H1 (cell line): ENCODE results near the gene SPATS1. TPM values are rescaled to one million over a fixed set of nuclear protein-coding genes. Genes with fewer than 3 reads are reported as not detected.

ENCODE experiments used
- CTCF ChIA-PET: fragments of 300-600 bp; sonication (Branson Sonifier 250); formaldehyde crosslinking; loops from one replicate; lab custom pipeline; 2021; ENCODE audit not compliant: partially characterized antibody; lab: Charles Lee
- POLR2A ChIA-PET: fragments of 300-600 bp; sonication (Branson Sonifier 250); formaldehyde crosslinking; loops from one replicate; lab custom pipeline; 2021; ENCODE audit warnings: inconsistent platforms; ENCODE audit not compliant: partially characterized antibody; lab: Charles Lee
- DNase-seq, 2 experiments: peaks; one replicate each; pipeline versions ENCODE4 v3.0.0 to v3.0.0-alpha.2; 2010 to 2022; ENCODE audit warnings: low spot score in 2 of 2, low read depth in 1 of 2, mixed read lengths in 1 of 2
- FAIRE-seq: peaks from 2 replicates; lab custom pipeline; 2011; peaks lifted over from hg19 to GRCh38; lab: Jason Lieb, UNC
- H2AFZ ChIP-seq: 2 replicates; pipeline ENCODE4 v1.8.1; 2012; ENCODE audit warnings: low read length, inconsistent platforms
- H2AK5ac ChIP-seq: 2 replicates; pipeline ENCODE4 v1.6.1; 2013; ENCODE audit warnings: low read depth, low read length
- H2BK120ac ChIP-seq: replicated peaks from 2 replicates; pipeline ENCODE3; 2013; ENCODE audit warnings: low read depth, low read length, inconsistent platforms
- H2BK12ac ChIP-seq: 2 replicates; pipeline ENCODE4 v1.6.1; 2013; ENCODE audit warnings: low read depth, low read length
- H2BK15ac ChIP-seq: 2 replicates; pipeline ENCODE4 v1.6.1; 2013; ENCODE audit warnings: low read length
- H2BK20ac ChIP-seq: 2 replicates; pipeline ENCODE4 v1.6.1; 2013; ENCODE audit warnings: low read length
- H2BK5ac ChIP-seq: 2 replicates; pipeline ENCODE4 v1.6.1; 2013; ENCODE audit warnings: low read depth, low read length
- H3K14ac ChIP-seq: 2 replicates; pipeline ENCODE4 v1.6.1; 2013; ENCODE audit warnings: inconsistent platforms; ENCODE audit not compliant: insufficient read length
- H3K18ac ChIP-seq: 2 replicates; pipeline ENCODE4 v1.6.1; 2013; ENCODE audit warnings: low read length; ENCODE audit errors: extremely low read depth
- H3K23ac ChIP-seq: 2 replicates; pipeline ENCODE4 v1.6.1; 2013; ENCODE audit warnings: inconsistent platforms; ENCODE audit not compliant: insufficient read length
- H3K23me2 ChIP-seq: 2 replicates; pipeline ENCODE4 v1.6.1; 2013; ENCODE audit warnings: low read depth, low read length
- H3K27ac ChIP-seq: 2 replicates; pipeline ENCODE4 v1.6.1; 2011; ENCODE audit warnings: low read depth, low read length, inconsistent platforms
- H3K27me3 ChIP-seq, 4 experiments: replicated peaks in 1 of 4; 1 replicate in 1 of 4; 2 replicates in 3 of 4; pipeline versions ENCODE4 v1.6.1 to v1.8.1; 2011 to 2013; ENCODE audit warnings: low read length in 3 of 4, mild to moderate bottlenecking in 3 of 4, inconsistent platforms in 2 of 4, mixed read lengths in 2 of 4, moderate library complexity in 1 of 4; ENCODE audit not compliant: control insufficient read depth in 3 of 4, insufficient read depth in 3 of 4; ENCODE audit errors: extremely low read depth in 1 of 4
- H3K36me3 ChIP-seq, 4 experiments: 2 replicates each; pipeline versions ENCODE4 v1.6.1 to v1.8.1; 2011 to 2013; ENCODE audit warnings: mild to moderate bottlenecking in 4 of 4, low read length in 3 of 4, moderate library complexity in 2 of 4, control low read depth in 1 of 4, inconsistent platforms in 1 of 4; ENCODE audit not compliant: insufficient read depth in 4 of 4, control insufficient read depth in 2 of 4
- H3K4ac ChIP-seq: replicated peaks from 2 replicates; pipeline ENCODE3; 2013; ENCODE audit warnings: low read length, low read depth, mixed read lengths, inconsistent platforms; ENCODE audit not compliant: insufficient read length
- H3K4me1 ChIP-seq, 4 experiments: replicated peaks in 1 of 4; 1 replicate in 1 of 4; 2 replicates in 3 of 4; pipeline versions ENCODE4 v1.6.1 to v1.8.1; 2011 to 2013; ENCODE audit warnings: low read length in 3 of 4, inconsistent platforms in 2 of 4, mixed read lengths in 1 of 4; ENCODE audit not compliant: insufficient read depth in 4 of 4, control insufficient read depth in 3 of 4
- H3K4me2 ChIP-seq, 2 experiments: 2 replicates each; pipeline versions ENCODE4 v1.6.1 to v1.8.1; 2011 to 2013; ENCODE audit warnings: low read depth in 2 of 2, low read length in 2 of 2, control low read depth in 1 of 2, inconsistent platforms in 1 of 2, mild to moderate bottlenecking in 1 of 2; ENCODE audit not compliant: insufficient read depth in 1 of 2
- H3K4me3 ChIP-seq, 4 experiments: fragments of 200-600, 300-600 bp in 1 of 4; sonication (generic), shearing (Covaris generic), sonication (Bioruptor Twin) in 1 of 4; 2 replicates each; pipeline versions ENCODE4 v1.5.1 to v1.8.1; 2011 to 2016; ENCODE audit warnings: low read length in 4 of 4, low read depth in 3 of 4, control low read depth in 2 of 4, inconsistent platforms in 2 of 4, mild to moderate bottlenecking in 2 of 4, mixed read lengths in 1 of 4, moderate library complexity in 1 of 4; ENCODE audit not compliant: insufficient read depth in 2 of 4; ENCODE audit errors: extremely low read depth in 1 of 4
- H3K56ac ChIP-seq: replicated peaks from 2 replicates; pipeline ENCODE3; 2013; ENCODE audit warnings: low read depth, mild to moderate bottlenecking, mixed read lengths, low read length, inconsistent platforms; ENCODE audit not compliant: insufficient read length
- H3K79me1 ChIP-seq: 2 replicates; pipeline ENCODE4 v1.6.1; 2013; ENCODE audit warnings: low read depth, low read length, control low read depth
- H3K79me2 ChIP-seq, 2 experiments: 2 replicates each; pipeline versions ENCODE4 v1.6.1 to v1.8.1; 2012 to 2013; ENCODE audit warnings: low read length in 2 of 2, mild to moderate bottlenecking in 2 of 2, inconsistent platforms in 1 of 2; ENCODE audit not compliant: insufficient read depth in 2 of 2, control insufficient read depth in 1 of 2
- H3K9ac ChIP-seq, 4 experiments: replicated peaks in 1 of 4; 1 replicate in 1 of 4; 2 replicates in 3 of 4; pipeline versions ENCODE4 v1.6.1 to v1.8.1; 2011 to 2013; ENCODE audit warnings: low read depth in 3 of 4, low read length in 3 of 4, control low read depth in 2 of 4, mild to moderate bottlenecking in 2 of 4, moderate library complexity in 2 of 4, inconsistent platforms in 1 of 4; ENCODE audit errors: extremely low read depth in 1 of 4
- H3K9me3 ChIP-seq, 2 experiments: 2 replicates each; pipeline versions ENCODE4 v1.6.1 to v1.8.1; 2012 to 2013; ENCODE audit warnings: mild to moderate bottlenecking in 2 of 2, moderate library complexity in 2 of 2, control low read depth in 1 of 2, inconsistent platforms in 1 of 2, low read depth in 1 of 2, low read length in 1 of 2, mixed read lengths in 1 of 2; ENCODE audit not compliant: insufficient read depth in 2 of 2
- H4K20me1 ChIP-seq, 2 experiments: replicated peaks in 1 of 2; 2 replicates each; pipeline versions ENCODE3 to v1.8.1; 2011 to 2013; ENCODE audit warnings: inconsistent platforms in 2 of 2, low read length in 2 of 2, mild to moderate bottlenecking in 1 of 2; ENCODE audit not compliant: insufficient read depth in 2 of 2, control insufficient read depth in 1 of 2
- H4K5ac ChIP-seq: 2 replicates; pipeline ENCODE4 v1.6.1; 2013; ENCODE audit warnings: low read length, low read depth, mixed read lengths, inconsistent platforms; ENCODE audit not compliant: insufficient read length
- H4K8ac ChIP-seq: 2 replicates; pipeline ENCODE4 v1.8.0; 2013; ENCODE audit warnings: mild to moderate bottlenecking, moderate library complexity, low read length, inconsistent platforms; ENCODE audit not compliant: insufficient read depth; ENCODE audit errors: extremely low read depth
- H4K91ac ChIP-seq: replicated peaks from 2 replicates; pipeline ENCODE3; 2013; ENCODE audit warnings: low read length, mixed read lengths, inconsistent platforms; ENCODE audit not compliant: insufficient read length
- CBX5 ChIP-seq: fragments of 300-800, 300-1000 bp; sonication (generic); IDR thresholded peaks from 2 replicates; pipeline ENCODE4 v1.7.1; 2016; ENCODE audit warnings: antibody characterized with exemption, low read length, low read depth
- CHD1 ChIP-seq: IDR thresholded peaks from 2 replicates; pipeline ENCODE4 v1.6.1; 2012; ENCODE audit warnings: low read depth, low read length, improper control_type of control experiment
- JUN ChIP-seq: IDR thresholded peaks from 2 replicates; pipeline ENCODE4 v1.6.1; 2011; ENCODE audit warnings: low read depth, mild to moderate bottlenecking, improper control_type of control experiment, low read length
- KDM4A ChIP-seq: IDR thresholded peaks from one replicate; pipeline ENCODE4 v1.7.1; 2012; ENCODE audit warnings: low read depth, mild to moderate bottlenecking, moderate library complexity, low read length, inconsistent platforms; ENCODE audit not compliant: severe bottlenecking
- NRF1 ChIP-seq: IDR thresholded peaks from 2 replicates; pipeline ENCODE4 v1.6.1; 2011; ENCODE audit warnings: mild to moderate bottlenecking, low read depth, low read length, improper control_type of control experiment
- POLR2A ChIP-seq, 2 experiments: IDR thresholded peaks; 1 replicate in 1 of 2; 2 replicates in 1 of 2; pipeline ENCODE4 v1.6.1; 2011; ENCODE audit warnings: low read depth in 2 of 2, low read length in 2 of 2, mild to moderate bottlenecking in 2 of 2; ENCODE audit errors: control extremely low read depth in 1 of 2
- RBBP5 ChIP-seq: IDR thresholded peaks from 2 replicates; pipeline ENCODE4 v1.7.1; 2012; ENCODE audit warnings: low read depth, mild to moderate bottlenecking, inconsistent platforms, low read length, moderate library complexity, borderline replicate concordance
- RNF2 ChIP-seq: fragments of 200-900, 300-1000 bp; sonication (generic); IDR thresholded peaks from 2 replicates; pipeline ENCODE4 v1.7.1; 2016; ENCODE audit warnings: borderline replicate concordance, low read depth, mild to moderate bottlenecking, antibody characterized with exemption, low read length; ENCODE audit not compliant: poor library complexity, severe bottlenecking; ENCODE audit errors: missing control alignments
- SIN3A ChIP-seq, 2 experiments: IDR thresholded peaks in 1 of 2; conservative IDR thresholded peaks in 1 of 2; 2 replicates each; pipeline ENCODE4 v1.6.1; 2011 to 2012; ENCODE audit warnings: low read length in 2 of 2, improper control_type of control experiment in 1 of 2, low read depth in 1 of 2, mild to moderate bottlenecking in 1 of 2
- ZNF274 ChIP-seq: IDR thresholded peaks from 2 replicates; pipeline ENCODE4 v1.7.0; 2012; ENCODE audit warnings: low read length, borderline replicate concordance; ENCODE audit errors: extremely low read depth
- WGBS, 2 experiments: shearing (Covaris generic) in 1 of 2; methylation state at CpG; one replicate each; pipeline versions ENCODE4 v1.1.6 to v1.1.7; 2013 to 2015; ENCODE audit warnings: low lambda C conversion rate in 2 of 2, mixed read lengths in 2 of 2, inconsistent platforms in 1 of 2, low coverage in 1 of 2, missing lambda C conversion rate in 1 of 2; ENCODE audit not compliant: insufficient replicate concordance in 2 of 2, insufficient coverage in 1 of 2, insufficient read length in 1 of 2; ENCODE audit errors: extremely low coverage in 1 of 2, missing lambda C conversion rate in 1 of 2; 5-methylcytosine and 5-hydroxymethylcytosine counted together
- polyA plus RNA-seq, 7 experiments: library from polyadenylated mRNA; depleted of rRNA in 3 of 7; stranded (reverse) in 5 of 7; unstranded in 2 of 7; fragments of >200 nt in 5 of 7; fragments of 200-250 nt in 2 of 7; gene quantifications; 1 replicate in 5 of 7; 2 replicates in 1 of 7; 4 replicates in 1 of 7; pipeline versions ENCODE4 v1.2.1 to v1.2.3, GENCODE V29; 2011 to 2013; ENCODE audit warnings: missing spikeins in 2 of 7, mixed read lengths in 2 of 7
- total RNA-seq: library from RNA; stranded (reverse); fragmentation: NEBNext Ultra II Directional; extraction: Animal tissue kit (Norgen Biotek cat#: 25700); gene quantifications from 2 replicates; pipeline ENCODE4 v1.2.1, GENCODE V29; 2021
- TF ChIP-seq, protein P1 (sequence below): IDR thresholded peaks from 2 replicates; pipeline ENCODE4 v1.6.1; 2011; ENCODE audit warnings: low read depth, mild to moderate bottlenecking, low read length; ENCODE audit not compliant: insufficient read depth

The SPATS1 gene
- total and polyA plus RNA-seq, 2 of the 8 experiments (the other 6 are each of a cell fraction or from before 2014, with no cell fraction given), result not detected

DNA sequence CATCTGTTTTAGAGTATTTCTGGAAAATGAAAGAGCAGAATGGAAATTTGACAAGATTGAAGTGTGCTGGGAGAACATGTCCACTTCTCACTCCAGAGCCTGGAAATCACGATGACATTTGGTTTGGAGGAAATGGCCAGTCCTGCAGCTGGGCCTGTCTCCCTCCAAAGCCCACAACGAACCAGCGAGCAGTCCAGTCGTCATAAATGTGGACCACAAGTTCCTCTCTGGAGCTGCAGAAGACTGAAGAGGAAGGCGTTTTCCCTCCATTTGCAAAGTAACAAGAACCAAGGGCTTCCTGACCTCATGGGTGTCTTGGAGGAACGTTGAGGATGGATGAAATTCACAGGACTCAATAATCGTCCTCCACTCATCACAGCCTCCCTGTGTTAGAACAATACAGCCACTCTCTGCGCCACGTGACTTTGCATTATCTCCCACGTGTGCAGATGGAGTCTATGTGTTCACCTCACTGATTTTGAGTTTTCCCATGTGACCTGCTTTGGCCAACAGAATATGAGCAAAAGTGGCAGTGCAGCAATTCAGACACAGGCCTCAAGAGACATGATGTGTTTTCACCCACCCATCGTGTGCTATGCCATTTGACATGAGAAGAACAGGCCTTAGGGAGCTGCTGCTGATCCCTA lies 9.1 kb upstream of the SPATS1 start:
- H2BK20ac ChIP-seq, result 0 out of 2 replicates have a peak overlapping the region, but pooled peaks have one; percentile 43
- POLR2A ChIA-PET, result interaction anchor here (0.7 to 8.4 kb wide), 6 partner anchors 19 to 88 kb away, joined by 3 to 41 read pairs (median 4); partner anchors contain the start of genes AARS2 and SLC35B2
- TF ChIP-seq CBX5 (no peak), ZNF274 (no peak), JUN (no peak), SIN3A (conservative IDR thresholded peaks at IDR 0.05 in 1 of 2, IDR thresholded peaks at IDR 0.05 in 1 of 2; ENCODE audit: low read depth in 1 of 2, low read length in 2 of 2) (no peak), KDM4A (no peak), NRF1 (no peak), POLR2A (IDR thresholded peaks at IDR 0.05; ENCODE audit: control extremely low read depth in 1 of 2, low read depth in 2 of 2, low read length in 2 of 2) (no peak), RNF2 (no peak), CHD1 (no peak), RBBP5 (no peak)
- TF ChIP-seq, protein P1, sequence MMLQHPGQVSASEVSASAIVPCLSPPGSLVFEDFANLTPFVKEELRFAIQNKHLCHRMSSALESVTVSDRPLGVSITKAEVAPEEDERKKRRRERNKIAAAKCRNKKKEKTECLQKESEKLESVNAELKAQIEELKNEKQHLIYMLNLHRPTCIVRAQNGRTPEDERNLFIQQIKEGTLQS, result no peak

More for the DNA sequence above, 9.1 kb upstream of the SPATS1 start:
- no peak overlapping the region for H3K56ac ChIP-seq
- no peak overlapping the region for H3K14ac ChIP-seq
- CTCF ChIA-PET, result interaction anchor here (0.8 to 10.2 kb wide), 14 partner anchors 9 to 175 kb away, joined by 3 to 153 read pairs (median 6); partner anchors contain the start of genes AARS2, CAPN11 and TMEM151B
- no peaks in the 10 kb centered on the region for H3K79me1 ChIP-seq
- no peak overlapping the region for H2AFZ ChIP-seq
- FAIRE-seq (no peak), DNase-seq (no peak)
- H3K79me2 ChIP-seq, result no peaks in the 10 kb centered on the region
- no peak overlapping the region for H3K9ac ChIP-seq
- no peak overlapping the region for H3K4me2 ChIP-seq
- no peak overlapping the region for H2AK5ac ChIP-seq
- H3K4me3 ChIP-seq, result no peak overlapping the region
- H4K20me1 ChIP-seq, result no peaks in the 10 kb centered on the region
- no peak overlapping the region for H3K18ac ChIP-seq
- H3K4me1 ChIP-seq, result peaks cover 1 to 5% (median 3%) of the 10 kb centered on the region in 4 experiments; a peak in 4 of 7 replicates
- no peak overlapping the region for H3K27ac ChIP-seq
- H3K4ac ChIP-seq, result no peak overlapping the region
- 86% methylated on average over 11 of the region's 11 CpGs; no CpG with 5 or more reads in 1 of the 2 experiments for WGBS, 2 experiments
- no peak overlapping the region for H4K8ac ChIP-seq
- no peak overlapping the region for H3K23ac ChIP-seq
- no peaks in the 10 kb centered on the region for H3K36me3 ChIP-seq
- no peak overlapping the region for H2BK5ac ChIP-seq
- H2BK12ac ChIP-seq, result 0 out of 2 replicates have a peak overlapping the region, but pooled peaks have one; percentile 4
- H3K23me2 ChIP-seq, result no peaks in the 10 kb centered on the region
- no peak overlapping the region for H4K5ac ChIP-seq
- H4K91ac ChIP-seq, result no peak overlapping the region
- no peaks in the 10 kb centered on the region; a peak in 1 of 7 replicates for H3K27me3 ChIP-seq
- no peak overlapping the region for H2BK120ac ChIP-seq
- H3K9me3 ChIP-seq, result no peaks in the 10 kb centered on the region
- H2BK15ac ChIP-seq, result peak overlapping the region; percentile 65
